HCT116 (cell line): ENCODE data around the gene TSPAN15. TPM values are rescaled to one million over a fixed set of nuclear protein-coding genes. Genes with fewer than 3 reads are reported as not detected.

Experiments used
- ATAC-seq: fragments of 200-7000 bp; cut with Tn5 transposase; 2 replicates; pipeline ENCODE4 v1.9.1; 2020; ENCODE audit warnings: mild to moderate bottlenecking, moderate library complexity
- BruUV-seq: library from RNA; stranded (reverse); fragments of 400-500 nt; replicated peaks from 2 replicates; lab custom pipeline; 2021; lab: Mats Ljungman, UMichigan
- CTCF ChIA-PET: fragments of 300-600 bp; sonication (Branson Sonifier 250); formaldehyde crosslinking; loops from one replicate; lab custom pipeline; 2021; ENCODE audit warnings: antibody characterized with exemption; lab: Charles Lee
- POLR2A ChIA-PET: fragments of 300-600, 350-600 bp; sonication (Branson Sonifier 250); formaldehyde crosslinking; loops from one replicate; lab custom pipeline; 2021; ENCODE audit warnings: antibody characterized with exemption; lab: Charles Lee
- RAD21 ChIA-PET, 2 experiments: fragments of 300-600 bp; sonication (Branson Sonifier 250); formaldehyde crosslinking; loops; one replicate each; lab custom pipeline; 2023; ENCODE audit warnings: low total read pairs in 2 of 2; ENCODE audit not compliant: uncharacterized antibody in 2 of 2, unreplicated experiment in 2 of 2, low non-redundant PET in 1 of 2; lab: Charles Lee
- DNase-seq: peaks from one replicate; pipeline ENCODE4 v3.0.0-alpha.2; 2010; ENCODE audit warnings: low read depth, low spot score
- H2AFZ ChIP-seq: fragments of 200-600 bp; shearing (Covaris generic), sonication (generic); 2 replicates; pipeline ENCODE4 v1.6.1; 2017; ENCODE audit warnings: low read depth, mixed run types, mixed read lengths, antibody characterized with exemption, low read length; ENCODE audit not compliant: poor library complexity, severe bottlenecking
- H3K27ac ChIP-seq: 2 replicates; pipeline ENCODE4 v1.5.1; 2012; ENCODE audit warnings: low read depth, low read length
- H3K27me3 ChIP-seq: fragments of 200-600 bp; sonication (generic); 2 replicates; pipeline ENCODE4 v1.6.1; 2016; ENCODE audit warnings: mixed run types, low read length, mixed read lengths; ENCODE audit not compliant: insufficient read depth
- H3K36me3 ChIP-seq, 2 experiments: fragments of 200-500 bp in 1 of 2; fragments of 200-600 bp in 1 of 2; sonication (Bioruptor generic) in 1 of 2; sonication (generic) in 1 of 2; 2 replicates each; pipeline versions ENCODE4 v1.5.1 to v1.6.1; 2014 to 2016; ENCODE audit warnings: low read length in 2 of 2, inconsistent platforms in 1 of 2, mixed read lengths in 1 of 2, mixed run types in 1 of 2; ENCODE audit not compliant: insufficient read depth in 2 of 2, control insufficient read depth in 1 of 2
- H3K4me1 ChIP-seq, 2 experiments: fragments of 200-600 bp in 1 of 2; sonication (generic) in 1 of 2; 2 replicates each; pipeline versions ENCODE4 v1.5.1 to v1.6.1; 2012 to 2017; ENCODE audit warnings: low read length in 2 of 2, inconsistent platforms in 1 of 2, mild to moderate bottlenecking in 1 of 2, mixed read lengths in 1 of 2, mixed run types in 1 of 2, moderate library complexity in 1 of 2; ENCODE audit not compliant: insufficient read depth in 2 of 2, control insufficient read depth in 1 of 2
- H3K4me2 ChIP-seq: fragments of 200-600 bp; sonication (generic); 2 replicates; pipeline ENCODE4 v1.6.1; 2017; ENCODE audit warnings: mixed run types, low read length, mixed read lengths
- H3K4me3 ChIP-seq, 2 experiments: fragments of 200-600 bp in 1 of 2; sonication (generic) in 1 of 2; replicated peaks in 1 of 2; 2 replicates each; pipeline ENCODE4 v1.5.1; 2011 to 2016; ENCODE audit warnings: low read length in 2 of 2, control low read depth in 1 of 2, low read depth in 1 of 2, mild to moderate bottlenecking in 1 of 2, mixed read lengths in 1 of 2, mixed run types in 1 of 2
- H3K79me2 ChIP-seq: fragments of 200-600 bp; sonication (generic); 2 replicates; pipeline ENCODE4 v1.6.1; 2017; ENCODE audit warnings: mild to moderate bottlenecking, mixed run types, low read length, moderate library complexity, mixed read lengths; ENCODE audit not compliant: insufficient read depth
- H3K9ac ChIP-seq: fragments of 200-600 bp; sonication (generic); 2 replicates; pipeline ENCODE4 v1.6.1; 2016; ENCODE audit warnings: low read length, mixed read lengths
- H3K9me2 ChIP-seq: fragments of 200-600 bp; sonication (generic), shearing (Covaris generic); 2 replicates; pipeline ENCODE4 v1.6.1; 2017; ENCODE audit warnings: mixed run types, mild to moderate bottlenecking, moderate library complexity; ENCODE audit not compliant: insufficient read depth
- H3K9me3 ChIP-seq, 2 experiments: fragments of 200-500 bp in 1 of 2; fragments of 200-600 bp in 1 of 2; sonication (Bioruptor generic) in 1 of 2; sonication (generic) in 1 of 2; 2 replicates each; pipeline ENCODE4 v1.6.1; 2014 to 2017; ENCODE audit warnings: low read length in 2 of 2, mixed read lengths in 2 of 2, inconsistent platforms in 1 of 2, low read depth in 1 of 2, mild to moderate bottlenecking in 1 of 2, mixed run types in 1 of 2, moderate library complexity in 1 of 2; ENCODE audit not compliant: control insufficient read depth in 1 of 2, insufficient read depth in 1 of 2
- H4K20me1 ChIP-seq: fragments of 200-600 bp; sonication (generic), shearing (Covaris generic); 2 replicates; pipeline ENCODE4 v1.6.1; 2017; ENCODE audit warnings: mixed run types, mild to moderate bottlenecking, moderate library complexity; ENCODE audit not compliant: insufficient read depth
- CBX3 ChIP-seq: IDR thresholded peaks from 2 replicates; pipeline ENCODE4 v1.6.1; 2012; ENCODE audit warnings: low read depth
- CEBPB ChIP-seq: IDR thresholded peaks from 2 replicates; pipeline ENCODE4 v1.6.1; 2012; ENCODE audit warnings: low read depth
- CTCF ChIP-seq, 3 experiments: fragments of 200-600 bp in 1 of 3; sonication (generic) in 1 of 3; IDR thresholded peaks in 2 of 3; conservative IDR thresholded peaks in 1 of 3; 2 replicates each; pipeline ENCODE4 v1.5.1; 2012 to 2017; ENCODE audit warnings: low read depth in 2 of 3, low read length in 2 of 3, antibody characterized with exemption in 1 of 3, borderline replicate concordance in 1 of 3, control low read depth in 1 of 3, mild to moderate bottlenecking in 1 of 3, mixed read lengths in 1 of 3, mixed run types in 1 of 3, moderate library complexity in 1 of 3; ENCODE audit not compliant: insufficient read depth in 1 of 3
- EZH2 ChIP-seq: fragments of 200-600 bp; sonication (generic); IDR thresholded peaks from 2 replicates; pipeline ENCODE4 v1.6.1; 2017; ENCODE audit warnings: antibody characterized with exemption, mixed run types
- FOSL1 ChIP-seq: IDR thresholded peaks from 2 replicates; pipeline ENCODE4 v1.6.1; 2012; ENCODE audit warnings: low read depth
- JUND ChIP-seq: IDR thresholded peaks from 2 replicates; pipeline ENCODE4 v1.6.1; 2012
- POLR2AphosphoS5 ChIP-seq: IDR thresholded peaks from 2 replicates; pipeline ENCODE4 v1.6.1; 2011; ENCODE audit warnings: mild to moderate bottlenecking, low read depth, low read length, moderate library complexity
- REST ChIP-seq: IDR thresholded peaks from 2 replicates; pipeline ENCODE4 v1.6.1; 2012; ENCODE audit warnings: low read depth
- SP1 ChIP-seq: IDR thresholded peaks from 2 replicates; pipeline ENCODE4 v1.6.1; 2012; ENCODE audit warnings: low read depth
- TCF7L2 ChIP-seq: IDR thresholded peaks from 2 replicates; pipeline ENCODE4 v1.7.0; 2011; ENCODE audit warnings: borderline replicate concordance, inconsistent platforms; ENCODE audit not compliant: insufficient read depth, insufficient read length; ENCODE audit errors: extremely low read depth
- YY1 ChIP-seq: IDR thresholded peaks from 2 replicates; pipeline ENCODE4 v1.6.1; 2011; ENCODE audit warnings: low read length, low read depth, moderate library complexity, mild to moderate bottlenecking; ENCODE audit not compliant: insufficient replicate concordance; ENCODE audit errors: extremely low read depth
- intact Hi-C: fragments of 100-400 bp; cut with micrococcal nuclease; formaldehyde crosslinking; loops from 2 replicates; pipeline ENCODE4 v1.10.0; 2022
- total RNA-seq: library from RNA; stranded (reverse); gene quantifications from one replicate; pipeline ENCODE4 v1.2.1, GENCODE V29; 2021; ENCODE audit not compliant: unreplicated experiment
- TF ChIP-seq, protein P1 (sequence below): IDR thresholded peaks from 2 replicates; pipeline ENCODE4 v1.6.1; 2011; ENCODE audit warnings: mild to moderate bottlenecking, low read length, moderate library complexity; ENCODE audit not compliant: insufficient replicate concordance; ENCODE audit errors: extremely low read depth

The TSPAN15 gene
- total RNA-seq, 1 experiment from 2014 or later = 16.0 TPM

- ATAC-seq = no peak
Measured at GRCh38 chr10:69491611-69492010, 40.3 kb downstream of the TSPAN15 start.

DNA sequence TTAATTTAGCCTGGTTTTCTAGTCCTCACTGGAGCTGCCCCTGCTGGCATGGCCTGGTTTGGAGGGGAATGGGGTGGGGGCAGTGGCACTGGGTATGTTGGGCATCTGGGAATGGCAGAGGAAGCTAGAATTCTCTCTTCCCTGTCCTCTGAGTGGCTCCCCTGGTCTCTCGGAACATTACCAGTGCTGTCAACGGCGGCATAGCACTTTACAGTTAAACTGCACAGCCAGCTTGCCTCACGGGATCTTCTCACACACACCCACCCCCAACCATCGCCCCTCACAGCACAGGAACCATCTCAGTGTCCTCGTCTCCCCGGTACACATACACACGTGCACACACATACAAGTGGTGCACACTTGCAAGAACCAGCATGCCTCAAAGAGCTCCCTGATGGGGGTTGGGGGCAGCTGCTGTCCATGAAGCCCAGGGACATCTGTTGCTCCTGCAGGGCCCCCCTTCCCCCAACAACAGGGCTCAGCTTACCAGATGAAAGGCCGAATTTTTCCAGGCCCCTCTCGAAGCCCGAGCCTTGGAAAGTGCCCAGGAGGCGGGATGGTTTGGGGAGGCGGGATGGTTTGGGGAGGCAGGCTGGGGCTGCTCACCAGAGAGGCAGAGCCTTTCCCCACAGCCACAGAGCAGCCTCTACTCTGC, 41.0 kb downstream of the TSPAN15 start:
- H3K4me1 ChIP-seq = no peaks in the 10 kb centered on the region
- no peaks in the 10 kb centered on the region for H3K27me3 ChIP-seq
- no peaks in the 10 kb centered on the region; a peak in 1 of 4 replicates for H3K9me3 ChIP-seq
- H3K9ac ChIP-seq = no peak overlapping the region
- no peak overlapping the region for H2AFZ ChIP-seq
- H4K20me1 ChIP-seq = no peaks in the 10 kb centered on the region
- no peak overlapping the region for H3K4me3 ChIP-seq
- no TSS peak for BruUV-seq
- no peak for DNase-seq
- POLR2A ChIA-PET = no interaction called here
- no peak for ATAC-seq
- H3K27ac ChIP-seq = no peak overlapping the region
- intact Hi-C loops = no loop called here
- H3K4me2 ChIP-seq = no peak overlapping the region
- CTCF ChIA-PET = interaction anchor here (1.5 kb wide), 1 partner anchor 24 kb away, joined by 5 read pairs; no protein-coding TSS in a partner anchor
- H3K79me2 ChIP-seq = no peaks in the 10 kb centered on the region
- H3K36me3 ChIP-seq = no peaks in the 10 kb centered on the region
- H3K9me2 ChIP-seq = no peaks in the 10 kb centered on the region
- RAD21 ChIA-PET = no interaction called here
- no peak for TF ChIP-seq CEBPB
- TF ChIP-seq SP1 = no peak
- TF ChIP-seq FOSL1 = no peak
- no peak for TF ChIP-seq EZH2
- TF ChIP-seq CTCF (IDR thresholded peaks at IDR 0.05 in 2 of 3, conservative IDR thresholded peaks at IDR 0.05 in 1 of 3; ENCODE audit: borderline replicate concordance in 1 of 3, insufficient read depth in 1 of 3, low read depth in 2 of 3, low read length in 2 of 3) = no peak
- TF ChIP-seq, protein P1, sequence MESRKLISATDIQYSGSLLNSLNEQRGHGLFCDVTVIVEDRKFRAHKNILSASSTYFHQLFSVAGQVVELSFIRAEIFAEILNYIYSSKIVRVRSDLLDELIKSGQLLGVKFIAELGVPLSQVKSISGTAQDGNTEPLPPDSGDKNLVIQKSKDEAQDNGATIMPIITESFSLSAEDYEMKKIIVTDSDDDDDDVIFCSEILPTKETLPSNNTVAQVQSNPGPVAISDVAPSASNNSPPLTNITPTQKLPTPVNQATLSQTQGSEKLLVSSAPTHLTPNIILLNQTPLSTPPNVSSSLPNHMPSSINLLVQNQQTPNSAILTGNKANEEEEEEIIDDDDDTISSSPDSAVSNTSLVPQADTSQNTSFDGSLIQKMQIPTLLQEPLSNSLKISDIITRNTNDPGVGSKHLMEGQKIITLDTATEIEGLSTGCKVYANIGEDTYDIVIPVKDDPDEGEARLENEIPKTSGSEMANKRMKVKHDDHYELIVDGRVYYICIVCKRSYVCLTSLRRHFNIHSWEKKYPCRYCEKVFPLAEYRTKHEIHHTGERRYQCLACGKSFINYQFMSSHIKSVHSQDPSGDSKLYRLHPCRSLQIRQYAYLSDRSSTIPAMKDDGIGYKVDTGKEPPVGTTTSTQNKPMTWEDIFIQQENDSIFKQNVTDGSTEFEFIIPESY = no peak
- TF ChIP-seq REST = no peak
- TF ChIP-seq POLR2AphosphoS5 = no peak
- TF ChIP-seq JUND = no peak
- no peak for TF ChIP-seq CBX3

More at GRCh38 chr10:69491611-69492010, 40.3 kb downstream of the TSPAN15 start:
- H3K27me3 ChIP-seq = no peaks in the 10 kb centered on the region
- CTCF ChIA-PET = interaction anchor here (1.5 kb wide), 1 partner anchor 24 kb away, joined by 5 read pairs; no protein-coding TSS in a partner anchor
- H3K4me2 ChIP-seq = no peak overlapping the region
- DNase-seq = no peak
- H3K36me3 ChIP-seq = no peaks in the 10 kb centered on the region
- intact Hi-C loops = no loop called here
- H3K4me3 ChIP-seq = no peak overlapping the region
- H3K9ac ChIP-seq = no peak overlapping the region
- H2AFZ ChIP-seq = no peak overlapping the region
- no peaks in the 10 kb centered on the region for H3K4me1 ChIP-seq
- no peaks in the 10 kb centered on the region for H4K20me1 ChIP-seq
- RAD21 ChIA-PET = no interaction called here
- BruUV-seq = no TSS peak
- no peak overlapping the region for H3K27ac ChIP-seq
- no peaks in the 10 kb centered on the region for H3K79me2 ChIP-seq
- no peaks in the 10 kb centered on the region for H3K9me2 ChIP-seq
- POLR2A ChIA-PET = no interaction called here
- TF ChIP-seq YY1 (no peak), TCF7L2 (no peak)
- no peaks in the 10 kb centered on the region; a peak in 1 of 4 replicates for H3K9me3 ChIP-seq
